ENCODE data around the gene ITPRIPL1.

- no peak for TF ChIP-seq CTCF (IDR thresholded peaks at IDR 0.05)
- no peak for TF ChIP-seq POLR2A (IDR thresholded peaks at IDR 0.05)
- no peak for TF ChIP-seq EP300 (IDR thresholded peaks at IDR 0.05)
Observed at GRCh38 chr2:96342085-96342484, 17.0 kb downstream of the ITPRIPL1 start.

Measured in ovary (tissue), 3 donors.